NCI-H1694 treated with DMSO at 0.1 percent for 48 hours (cell line): ENCODE results near the gene CD93.

Experiments
- DNase-seq: peaks from one replicate; lab custom pipeline; 2025; lab: John Stamatoyannopoulos, UW

CD93 gene

GRCh38 chr20:23120936-23121750 is 35.0 kb upstream of the CD93 start:
- no peak for DNase-seq

- no peak for DNase-seq
Observed at GRCh38 chr20:23120261-23120660, 34.1 kb upstream of the CD93 start.

- no peak for DNase-seq
Observed at GRCh38 chr20:23119456-23120216, 33.5 kb upstream of the CD93 start.

GRCh38 chr20:23118766-23119165 is 32.6 kb upstream of the CD93 start:
- DNase-seq: no peak

GRCh38 chr20:23118144-23118543 is 32.0 kb upstream of the CD93 start:
- DNase-seq: no peak

- DNase-seq: no peak
Observed at GRCh38 chr20:23117738-23118137, 31.6 kb upstream of the CD93 start.

GRCh38 chr20:23116311-23117089 is 30.4 kb upstream of the CD93 start:
- DNase-seq: no peak

- DNase-seq: no peak
Observed at GRCh38 chr20:23115822-23116221, 29.7 kb upstream of the CD93 start.

- DNase-seq: no peak
Observed at GRCh38 chr20:23114448-23115082, 28.4 kb upstream of the CD93 start.

- DNase-seq: no peak
Observed at GRCh38 chr20:23114018-23114417, 27.9 kb upstream of the CD93 start.

- DNase-seq: no peak
Observed at GRCh38 chr20:23112595-23112994, 26.5 kb upstream of the CD93 start.

GRCh38 chr20:23111944-23112342 is 25.8 kb upstream of the CD93 start:
- no peak for DNase-seq

GRCh38 chr20:23111307-23111943 is 25.3 kb upstream of the CD93 start:
- no peak for DNase-seq

GRCh38 chr20:23108871-23109270 is 22.7 kb upstream of the CD93 start:
- no peak for DNase-seq

- DNase-seq: no peak
Observed at GRCh38 chr20:23107466-23107865, 21.3 kb upstream of the CD93 start.

GRCh38 chr20:23106271-23106851 is 20.2 kb upstream of the CD93 start:
- no peak for DNase-seq

GRCh38 chr20:23105193-23105592 is 19.1 kb upstream of the CD93 start:
- no peak for DNase-seq

- no peak for DNase-seq
Observed at GRCh38 chr20:23103284-23104018, 17.3 kb upstream of the CD93 start.

GRCh38 chr20:23101696-23102406 is 15.7 kb upstream of the CD93 start:
- no peak for DNase-seq

- no peak for DNase-seq
Observed at GRCh38 chr20:23100720-23101107, 14.6 kb upstream of the CD93 start.
